NCI-H524 treated with DMSO at 0.1 percent for 48 hours (cell line): ENCODE results near the gene HNRNPUL1.
"Not testable (repeated sequence)": the region's sequence is repeated elsewhere in the genome, so short reads cannot be mapped to it uniquely, and the experiment has no call there.

Source experiments
- DNase-seq: peaks from one replicate; lab custom pipeline; 2025; lab: John Stamatoyannopoulos, UW

Gene HNRNPUL1

GRCh38 chr19:41263850-41264580 lies at the start of gene HNRNPUL1:
HNRNPUL1 (plus strand) TSS chr19:41264372; CDS start chr19:41264504, 132 bp downstream.
- peak; percentile 100 for DNase-seq

GRCh38 chr19:41217741-41218140 lies 46.4 kb upstream of the HNRNPUL1 start:
- DNase-seq, result no peak

GRCh38 chr19:41218249-41218614 lies 45.9 kb upstream of the HNRNPUL1 start:
- no peak for DNase-seq

GRCh38 chr19:41218615-41219507 lies 45.3 kb upstream of the HNRNPUL1 start, which contains the start of gene AXL:
AXL (plus strand) TSS chr19:41219223; CDS start chr19:41219393, 170 bp downstream.
- no peak for DNase-seq

GRCh38 chr19:41219924-41220567 lies 44.1 kb upstream of the HNRNPUL1 start:
- no peak for DNase-seq

- no peak for DNase-seq
Observed at GRCh38 chr19:41220811-41221210, 43.4 kb upstream of the HNRNPUL1 start.

- no peak for DNase-seq
Observed at GRCh38 chr19:41221514-41222205, 42.5 kb upstream of the HNRNPUL1 start.

GRCh38 chr19:41222240-41222639 lies 41.9 kb upstream of the HNRNPUL1 start:
- no peak for DNase-seq

GRCh38 chr19:41223431-41224234 lies 40.5 kb upstream of the HNRNPUL1 start:
- DNase-seq, result no peak

- no peak for DNase-seq
Observed at GRCh38 chr19:41224632-41225031, 39.5 kb upstream of the HNRNPUL1 start.

GRCh38 chr19:41225238-41226052 lies 38.7 kb upstream of the HNRNPUL1 start:
- DNase-seq, result no peak

GRCh38 chr19:41226053-41226873 lies 37.9 kb upstream of the HNRNPUL1 start:
- DNase-seq, result no peak

- no peak for DNase-seq
Observed at GRCh38 chr19:41226874-41227390, 37.2 kb upstream of the HNRNPUL1 start.

GRCh38 chr19:41228486-41228885 lies 35.7 kb upstream of the HNRNPUL1 start:
- DNase-seq, result no peak

- not testable (repeated sequence) for DNase-seq
Observed at GRCh38 chr19:41229338-41229737, 34.8 kb upstream of the HNRNPUL1 start.

GRCh38 chr19:41230067-41230857 lies 33.9 kb upstream of the HNRNPUL1 start:
- DNase-seq, result no peak

- DNase-seq, result no peak
Observed at GRCh38 chr19:41232686-41233085, 31.5 kb upstream of the HNRNPUL1 start.

- DNase-seq, result no peak
Observed at GRCh38 chr19:41233748-41234240, 30.4 kb upstream of the HNRNPUL1 start.
